HG03378 (cell line): ENCODE results near the gene PCYT2.

Experiments
- ATAC-seq: cut with Tn5 transposase; IDR thresholded peaks from one replicate; pipeline ENCODE4 v1.9.1; 2021; ENCODE audit warnings: mild to moderate bottlenecking, moderate library complexity; ENCODE audit not compliant: unreplicated experiment

The PCYT2 gene

DNA sequence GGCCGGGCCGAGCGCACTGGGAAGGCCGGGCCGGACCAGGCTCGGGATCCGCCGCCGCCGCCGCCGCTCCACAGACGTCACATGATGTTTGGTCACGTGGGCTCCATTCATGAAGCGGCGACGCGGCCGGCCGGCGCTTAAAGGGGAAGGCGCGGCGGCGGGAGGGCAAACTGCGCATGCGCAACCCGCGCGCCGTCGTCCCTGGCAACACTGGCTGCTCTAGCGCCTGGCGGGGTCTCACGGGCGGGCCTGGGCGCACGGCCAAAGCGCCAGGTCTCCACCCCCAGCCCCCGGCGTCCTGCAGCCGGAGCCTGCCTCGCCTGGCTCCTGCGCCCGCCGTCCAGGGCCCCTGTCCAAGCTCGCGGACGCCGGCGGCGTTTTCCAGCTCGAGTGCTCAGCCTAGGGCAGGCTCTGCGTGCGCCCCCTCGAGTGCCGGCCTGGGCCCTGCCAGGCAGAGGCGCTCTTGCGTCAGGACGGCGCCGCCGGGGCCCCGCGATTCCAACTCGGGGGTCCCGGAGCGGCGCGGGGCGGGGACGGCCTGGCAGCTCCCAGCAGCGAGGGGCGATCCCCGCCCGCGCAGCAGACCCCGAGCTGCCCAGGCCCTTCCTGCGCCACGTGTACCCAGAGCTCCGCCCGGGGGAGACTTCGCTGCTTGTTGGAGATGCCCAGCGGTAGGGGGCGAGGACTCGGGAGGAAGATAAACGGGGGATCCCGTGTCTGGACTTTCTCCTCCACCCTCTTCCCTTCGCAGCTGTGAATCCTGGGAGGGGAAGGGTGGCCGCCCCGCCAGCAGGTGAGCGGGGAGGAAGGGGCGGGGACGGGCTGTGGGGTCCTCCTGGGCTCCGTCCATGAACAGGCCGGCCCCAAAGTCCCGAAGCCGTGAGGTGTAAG, 16.7 kb upstream of the PCYT2 start, which contains the start of gene MAFG:
Gene MAFG (minus strand): TSS at position 83 of the 891 bp plus-strand sequence. CDS start 4,550 bp downstream, outside the sequence.
- ATAC-seq: peak; percentile 49

DNA sequence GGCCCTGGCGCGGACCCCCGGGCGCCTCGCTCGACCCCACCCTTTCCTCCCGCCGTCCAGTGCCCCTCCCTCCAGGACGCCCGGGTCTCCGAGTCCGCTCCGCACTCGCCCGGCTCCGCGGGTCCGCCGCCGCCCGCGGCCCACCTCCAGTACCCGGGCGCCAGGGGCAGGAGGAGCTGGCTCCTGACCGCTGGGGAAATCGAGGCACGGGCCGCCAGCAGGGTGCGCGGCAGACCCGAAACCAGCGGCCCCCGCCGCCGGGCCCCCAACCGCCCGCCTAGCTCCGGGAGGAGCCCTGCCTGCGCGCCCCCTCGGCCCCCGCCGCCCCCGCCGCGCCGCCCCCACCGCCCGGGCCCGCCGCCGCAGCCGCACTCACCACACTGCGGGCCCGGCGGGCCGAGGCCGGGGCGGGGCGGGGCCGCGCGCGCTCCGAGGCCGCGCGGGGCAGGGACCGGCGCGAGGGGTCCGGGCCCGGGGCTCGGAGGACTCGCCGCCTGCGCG, 16.0 kb upstream of the PCYT2 start:
- ATAC-seq: no peak

- ATAC-seq: no peak
Measured at GRCh38 chr17:81926451-81927151, 15.4 kb upstream of the PCYT2 start.

GRCh38 chr17:81925860-81926450, 14.8 kb upstream of the PCYT2 start:
- ATAC-seq: no peak

GRCh38 chr17:81924557-81925532, 13.6 kb upstream of the PCYT2 start:
- ATAC-seq: no peak

GRCh38 chr17:81923302-81924260, 12.4 kb upstream of the PCYT2 start:
- ATAC-seq: no peak

DNA sequence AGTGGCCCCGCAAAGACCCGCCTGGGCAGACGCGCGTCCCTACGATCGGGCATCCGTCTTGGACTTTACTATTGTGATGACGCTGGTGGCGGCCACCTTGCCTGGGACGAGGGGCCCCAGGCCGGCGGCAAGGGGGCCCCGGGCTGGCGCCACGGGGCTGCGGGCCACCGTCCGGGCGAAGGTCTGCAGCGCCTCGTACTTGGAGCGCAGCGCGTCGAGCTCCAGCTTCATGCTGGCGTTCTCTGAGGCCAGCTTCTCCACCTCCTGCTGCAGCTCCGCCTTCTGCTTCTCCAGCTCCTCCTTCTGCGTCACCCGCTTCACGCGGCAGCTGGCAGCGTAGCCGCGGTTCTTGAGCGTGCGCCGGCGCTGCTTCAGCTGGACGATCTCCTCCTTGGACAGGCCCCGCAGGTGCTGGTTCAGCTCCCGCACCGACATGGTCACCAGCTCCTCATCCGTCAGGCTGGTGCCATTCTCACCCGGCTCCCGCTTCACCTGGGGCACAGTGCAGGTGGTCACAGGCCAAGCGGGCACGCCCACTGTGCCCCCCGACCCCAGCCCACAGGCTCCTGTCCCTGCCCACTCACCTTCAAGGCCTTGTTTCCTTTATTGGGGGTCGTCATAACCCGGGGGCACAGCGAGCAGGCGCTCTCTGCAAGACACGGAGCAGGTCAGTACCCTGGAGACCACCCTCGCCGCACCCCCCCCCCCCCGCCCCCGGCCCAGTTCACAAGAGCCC, 11.5 kb upstream of the PCYT2 start:
- ATAC-seq: no peak

GRCh38 chr17:81921996-81922565, 10.9 kb upstream of the PCYT2 start:
- no peak for ATAC-seq

- ATAC-seq: no peak
Measured at GRCh38 chr17:81921537-81921862, 10.3 kb upstream of the PCYT2 start.

DNA sequence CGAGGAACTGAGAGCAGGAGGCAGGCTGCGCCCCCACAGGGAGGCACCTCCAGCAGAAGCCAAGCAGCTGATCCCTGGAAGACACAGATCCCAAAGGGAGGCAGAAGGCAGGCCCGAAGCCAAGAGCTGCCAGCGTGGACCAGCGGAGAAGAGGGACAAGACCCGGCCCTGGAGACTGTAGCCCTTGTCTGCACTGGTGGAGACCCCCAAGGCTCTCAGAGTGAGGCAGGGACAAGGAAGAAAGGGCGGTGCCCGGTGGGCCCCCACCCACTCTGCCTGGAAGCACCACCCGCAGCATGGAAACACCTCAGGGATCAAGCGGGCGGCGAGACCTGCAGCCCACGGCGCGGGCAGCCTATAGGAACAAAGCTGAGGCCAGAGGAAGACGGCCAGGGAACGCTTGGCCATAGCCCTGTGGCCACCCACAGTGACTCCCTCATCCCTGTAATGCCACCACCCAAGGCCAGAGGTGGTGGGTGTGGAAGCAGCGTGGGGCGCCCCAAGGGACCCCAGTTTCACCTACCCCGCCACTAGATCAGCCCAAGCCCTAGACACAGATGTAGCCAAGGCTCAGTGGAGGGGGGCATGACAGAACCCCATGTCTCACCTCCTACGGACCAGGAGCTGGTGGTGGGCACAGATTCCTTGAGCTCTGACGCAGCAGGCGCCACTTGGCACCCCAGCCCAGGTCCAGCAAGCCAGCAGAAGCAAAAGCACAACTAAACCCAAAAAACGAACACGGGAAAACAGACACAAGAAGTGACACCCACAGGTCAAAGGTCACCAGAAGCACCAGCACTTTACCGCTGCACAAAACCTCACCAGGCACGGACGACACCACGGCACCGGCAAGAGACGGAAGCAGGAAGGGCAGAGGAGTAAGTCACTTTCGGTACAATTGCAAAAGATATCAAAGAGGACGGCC, 9.7 kb upstream of the PCYT2 start:
- ATAC-seq: no peak

DNA sequence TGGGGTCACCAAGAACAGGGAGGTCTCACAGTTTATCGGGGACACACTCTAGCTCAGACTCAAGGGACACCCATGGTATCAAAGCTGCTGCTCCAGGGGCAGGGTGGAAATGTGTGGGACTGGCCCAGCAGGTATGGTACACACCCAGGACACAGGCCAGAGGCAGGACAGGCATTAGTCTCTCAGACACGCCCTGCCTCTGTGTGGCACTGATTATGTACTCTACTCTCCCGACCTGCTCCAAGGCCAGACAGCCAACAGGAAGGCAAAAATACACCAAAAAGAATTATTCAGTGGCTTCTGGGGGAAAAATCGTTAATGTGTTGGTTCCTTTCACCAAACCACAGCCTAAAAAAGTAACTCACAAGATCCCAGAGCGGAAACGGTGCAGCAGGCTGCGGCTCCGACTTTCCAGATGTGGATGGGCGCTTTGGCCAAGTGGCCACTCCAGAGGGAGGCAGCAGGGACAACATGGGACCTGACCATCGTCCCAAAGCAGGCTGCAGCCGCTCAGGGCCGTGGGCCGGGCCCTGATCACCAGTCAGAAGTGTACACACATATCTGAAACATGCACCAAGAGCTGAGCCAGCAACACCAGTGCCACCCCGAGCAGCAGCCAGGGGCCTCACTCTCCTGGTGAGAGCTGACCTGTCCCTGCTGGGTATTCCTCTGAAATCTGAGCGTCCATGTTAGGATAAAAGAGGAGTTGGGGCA, 7.8 kb upstream of the PCYT2 start:
- ATAC-seq: no peak

GRCh38 chr17:81918333-81918669, 7.1 kb upstream of the PCYT2 start:
- peak; percentile 34 for ATAC-seq

- peak; percentile 41 for ATAC-seq
Measured at GRCh38 chr17:81917565-81918332, 6.5 kb upstream of the PCYT2 start, which contains the start of gene SIRT7. SIRT7 (minus strand) TSS chr17:81918176; CDS start chr17:81918131, 45 bp downstream.

DNA sequence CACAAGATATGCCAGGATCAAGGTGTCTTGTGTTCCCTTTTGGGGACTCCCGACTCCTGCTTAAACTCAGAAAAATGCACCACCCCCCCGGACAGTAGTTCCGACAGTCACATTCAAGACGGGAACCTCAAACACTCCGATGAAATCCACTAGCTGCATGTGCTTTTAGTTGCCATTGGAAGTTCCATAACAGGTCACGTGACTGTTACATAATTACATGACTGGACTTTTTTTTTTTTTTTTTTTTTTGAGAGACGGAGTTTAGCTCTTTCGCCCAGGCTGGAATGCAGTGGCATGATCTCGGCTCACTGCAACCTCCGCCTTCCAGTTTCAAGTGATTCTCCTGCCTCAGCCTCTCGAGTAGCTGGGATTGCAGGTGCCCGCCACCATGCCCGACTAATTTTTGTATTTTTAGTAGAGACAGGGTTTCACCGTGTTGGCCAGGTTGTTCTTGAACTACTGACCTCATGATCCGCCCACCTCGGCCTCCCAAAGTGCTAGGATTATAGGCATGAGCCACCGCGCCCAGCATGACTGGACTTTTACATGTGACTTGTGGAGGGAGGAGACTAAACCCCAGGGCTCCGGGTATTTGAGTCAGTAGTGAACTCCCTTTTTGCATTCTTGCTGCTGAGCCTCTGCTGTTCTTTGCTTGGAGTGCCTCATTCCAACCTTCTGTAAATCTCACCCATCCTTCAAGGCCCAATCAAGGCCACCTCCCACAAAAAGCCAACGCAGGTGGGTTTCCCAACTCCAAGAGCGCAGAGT, 5.2 kb upstream of the PCYT2 start:
- no peak for ATAC-seq

DNA sequence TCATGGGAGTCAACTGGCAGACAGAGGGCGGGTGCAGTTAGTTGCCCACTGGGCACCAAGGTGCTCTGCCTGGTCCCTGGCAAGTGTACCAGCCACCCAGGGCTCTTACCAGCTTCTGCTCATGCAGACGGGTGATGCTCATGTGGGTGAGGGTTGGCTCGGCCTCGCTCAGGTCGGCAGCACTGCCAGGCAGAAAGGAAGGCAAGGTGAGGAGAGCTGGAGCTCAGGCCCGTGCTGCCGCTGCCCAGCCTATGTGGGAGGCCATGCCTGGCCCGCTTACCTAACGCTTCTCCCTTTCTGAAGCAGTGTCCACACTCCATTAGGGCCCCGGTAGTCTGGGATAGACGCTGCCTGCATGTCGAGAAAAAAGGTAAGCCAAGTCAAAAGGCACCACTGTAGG, 4.1 kb upstream of the PCYT2 start:
- no peak for ATAC-seq
